HG02763 (cell line): Measurements from ENCODE around the gene WNT7B.

Source experiments
- ATAC-seq: cut with Tn5 transposase; IDR thresholded peaks from one replicate; pipeline ENCODE4 v1.9.1; 2021; ENCODE audit warnings: mild to moderate bottlenecking, moderate library complexity; ENCODE audit not compliant: unreplicated experiment

WNT7B gene

GRCh38 chr22:45974498-45974897, 2.5 kb downstream of the WNT7B start:
- no peak for ATAC-seq

- no peak for ATAC-seq
Measured at GRCh38 chr22:45972889-45973253, 4.1 kb downstream of the WNT7B start.

- ATAC-seq: no peak
Measured at GRCh38 chr22:45972091-45972888, 4.7 kb downstream of the WNT7B start.

GRCh38 chr22:45971408-45972028, 5.4 kb downstream of the WNT7B start:
- no peak for ATAC-seq

- no peak for ATAC-seq
Measured at GRCh38 chr22:45970705-45971407, 6.1 kb downstream of the WNT7B start.

- ATAC-seq: no peak
Measured at GRCh38 chr22:45969801-45970470, 7.0 kb downstream of the WNT7B start.

- ATAC-seq: no peak
Measured at GRCh38 chr22:45969414-45969799, 7.6 kb downstream of the WNT7B start.

GRCh38 chr22:45968751-45969413, 8.1 kb downstream of the WNT7B start:
- ATAC-seq: no peak

GRCh38 chr22:45968003-45968650, 8.8 kb downstream of the WNT7B start:
- no peak for ATAC-seq

- no peak for ATAC-seq
Measured at GRCh38 chr22:45966895-45967365, 10.0 kb downstream of the WNT7B start.

GRCh38 chr22:45966320-45966894, 10.6 kb downstream of the WNT7B start:
- no peak for ATAC-seq

- ATAC-seq: no peak
Measured at GRCh38 chr22:45965563-45965962, 11.4 kb downstream of the WNT7B start.

GRCh38 chr22:45964926-45965527, 11.9 kb downstream of the WNT7B start:
- no peak for ATAC-seq

- ATAC-seq: no peak
Measured at GRCh38 chr22:45964372-45964771, 12.6 kb downstream of the WNT7B start.

- no peak for ATAC-seq
Measured at GRCh38 chr22:45963821-45964220, 13.1 kb downstream of the WNT7B start.

GRCh38 chr22:45962756-45963324, 14.1 kb downstream of the WNT7B start:
- no peak for ATAC-seq

GRCh38 chr22:45962434-45962718, 14.6 kb downstream of the WNT7B start:
- no peak for ATAC-seq

- no peak for ATAC-seq
Measured at GRCh38 chr22:45961679-45962433, 15.1 kb downstream of the WNT7B start.
